ENCODE data around the gene LCN6. TPM values are rescaled to one million over a fixed set of nuclear protein-coding genes. Genes with fewer than 3 reads are reported as not detected.

LCN6 gene
- polyA plus RNA-seq, 1 donor (not counting 4 experiments of a cell fraction or from before 2014, with no cell fraction given): not detected

DNA sequence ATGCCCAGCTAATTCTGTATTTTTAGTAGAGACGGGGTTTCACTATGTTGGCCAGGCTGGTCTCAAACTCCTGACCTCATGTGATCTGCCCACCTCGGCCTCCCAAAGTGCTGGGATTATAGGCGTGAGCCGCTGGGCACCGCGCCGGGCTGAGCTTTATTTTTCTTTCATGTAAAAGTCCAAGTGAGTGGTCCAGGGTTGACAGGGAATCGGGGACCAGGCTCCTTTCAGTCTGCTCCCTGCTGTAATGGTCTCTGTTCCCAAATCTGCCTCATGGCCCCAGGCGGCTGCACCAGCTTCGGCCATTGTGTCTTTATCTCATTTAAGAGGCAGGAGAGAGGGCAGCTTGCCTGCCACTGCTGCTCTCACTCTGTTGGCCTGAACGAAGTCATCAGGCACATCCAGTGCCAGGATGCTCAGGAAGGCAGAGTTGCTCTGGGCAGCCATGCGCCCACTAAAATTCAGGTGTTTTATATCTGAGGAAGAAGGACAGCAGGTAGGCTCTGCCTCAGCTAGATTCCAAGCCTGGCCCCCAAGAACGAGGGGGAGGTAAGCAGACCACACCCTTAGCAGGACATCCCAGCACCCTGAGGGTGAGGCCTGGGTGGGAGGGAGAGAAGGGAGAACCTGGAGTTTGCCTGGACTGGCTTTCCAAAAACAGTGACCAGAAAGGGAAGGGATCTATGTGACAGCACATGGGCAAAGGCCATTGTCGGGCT, 46.1 kb upstream of the LCN6 start:
- Histone ChIP-seq H3K4me3 (ENCODE audit: control insufficient read depth in 2 of 3, extremely low read depth in 1 of 3, insufficient read depth in 2 of 3, low read depth in 1 of 3, low read length in 3 of 3) (no peak overlapping the region), H3K9me1 (ENCODE audit: control insufficient read depth, extremely low read depth, insufficient read depth, low read length) (no peaks in the 10 kb centered on the region), H3K27ac (ENCODE audit: control insufficient read depth, insufficient read depth, low read length) (no peak overlapping the region), H3K9me3 (ENCODE audit: control insufficient read depth, low read depth, low read length) (no peaks in the 10 kb centered on the region), H3K36me3 (ENCODE audit: control insufficient read depth in 2 of 2, extremely low read depth in 1 of 2, insufficient read depth in 2 of 2, low read length in 2 of 2) (peaks cover 8 to 17% of the 10 kb centered on the region in 2 experiments), H3K9ac (ENCODE audit: control insufficient read depth, extremely low read depth, insufficient read depth, low read length) (no peak overlapping the region), H3K4me2 (ENCODE audit: control insufficient read depth, extremely low read depth, insufficient read depth, low read depth, low read length) (no peak overlapping the region), H2AFZ (ENCODE audit: control insufficient read depth, low read length) (no peak overlapping the region), H3K79me2 (ENCODE audit: control insufficient read depth, insufficient read depth, low read length) (peaks cover 9% of the 10 kb centered on the region), H4K20me1 (ENCODE audit: control insufficient read depth, extremely low read depth, insufficient read depth, low read length) (peaks cover 17% of the 10 kb centered on the region), H3K4me1 (ENCODE audit: control insufficient read depth, extremely low read depth, insufficient read depth, low read length) (peaks cover 20% of the 10 kb centered on the region), H3K27me3 (ENCODE audit: control insufficient read depth, extremely low read depth, insufficient read depth, low read length) (peaks cover 25% of the 10 kb centered on the region)
- DNase-seq (ENCODE audit: low read depth, low spot score) (no peak), FAIRE-seq (no peak)
- dilution Hi-C loops (cut with MboI; ENCODE audit: extremely low pct_ligation_motif_present, low sequenced_read_pairs): no loop called here
- TF ChIP-seq EZH2 (IDR thresholded peaks at IDR 0.05; ENCODE audit: low read length): no peak
- TF ChIP-seq, protein P1, sequence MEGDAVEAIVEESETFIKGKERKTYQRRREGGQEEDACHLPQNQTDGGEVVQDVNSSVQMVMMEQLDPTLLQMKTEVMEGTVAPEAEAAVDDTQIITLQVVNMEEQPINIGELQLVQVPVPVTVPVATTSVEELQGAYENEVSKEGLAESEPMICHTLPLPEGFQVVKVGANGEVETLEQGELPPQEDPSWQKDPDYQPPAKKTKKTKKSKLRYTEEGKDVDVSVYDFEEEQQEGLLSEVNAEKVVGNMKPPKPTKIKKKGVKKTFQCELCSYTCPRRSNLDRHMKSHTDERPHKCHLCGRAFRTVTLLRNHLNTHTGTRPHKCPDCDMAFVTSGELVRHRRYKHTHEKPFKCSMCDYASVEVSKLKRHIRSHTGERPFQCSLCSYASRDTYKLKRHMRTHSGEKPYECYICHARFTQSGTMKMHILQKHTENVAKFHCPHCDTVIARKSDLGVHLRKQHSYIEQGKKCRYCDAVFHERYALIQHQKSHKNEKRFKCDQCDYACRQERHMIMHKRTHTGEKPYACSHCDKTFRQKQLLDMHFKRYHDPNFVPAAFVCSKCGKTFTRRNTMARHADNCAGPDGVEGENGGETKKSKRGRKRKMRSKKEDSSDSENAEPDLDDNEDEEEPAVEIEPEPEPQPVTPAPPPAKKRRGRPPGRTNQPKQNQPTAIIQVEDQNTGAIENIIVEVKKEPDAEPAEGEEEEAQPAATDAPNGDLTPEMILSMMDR (optimal IDR thresholded peaks at IDR 0.05 in 1 of 3, IDR thresholded peaks at IDR 0.05 in 1 of 3, conservative IDR thresholded peaks at IDR 0.05 in 1 of 3; ENCODE audit: extremely low read depth in 1 of 3, insufficient read depth in 2 of 3, low read length in 3 of 3): no peak

DNA sequence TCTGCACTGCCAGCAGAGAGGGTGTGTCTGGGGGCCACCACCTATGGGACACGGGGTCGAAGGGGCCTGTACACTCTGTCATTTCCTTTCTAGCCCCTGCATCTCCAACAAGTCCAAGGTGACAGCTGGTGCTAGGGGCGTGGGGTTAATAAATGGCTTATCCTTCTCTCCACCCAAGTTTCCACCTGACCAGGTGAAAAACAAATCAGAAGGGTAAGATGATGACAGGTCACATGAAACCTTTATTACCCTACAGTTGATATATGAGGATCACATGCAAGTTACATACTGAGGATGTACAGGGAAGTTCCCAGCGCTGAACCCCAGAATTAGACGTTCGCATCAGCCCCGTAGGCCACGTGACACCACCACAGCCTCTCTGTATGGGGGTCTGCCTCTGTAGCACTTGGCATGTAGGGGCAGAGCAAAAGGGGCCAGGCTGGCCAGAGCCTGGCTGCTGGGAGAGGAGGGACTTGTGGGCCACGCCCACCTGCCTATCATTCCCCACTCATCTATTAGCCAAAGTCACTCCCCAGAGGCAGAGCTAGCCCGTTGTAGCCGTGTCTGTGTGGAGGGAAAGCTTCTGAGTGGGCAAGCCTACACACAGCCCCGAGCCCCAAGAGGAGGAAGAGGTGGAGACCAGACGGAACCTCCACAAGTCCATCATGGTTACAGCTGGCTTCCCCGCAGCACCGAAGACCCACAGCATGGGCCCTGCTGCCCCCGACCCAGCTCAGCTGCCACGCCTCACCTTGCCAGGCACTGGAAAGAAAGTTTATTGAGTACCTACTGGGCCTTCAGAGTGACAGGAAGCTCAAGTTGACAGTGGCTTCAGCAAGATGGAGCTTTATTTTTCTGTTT, 45.0 kb upstream of the LCN6 start:
- H3K9ac ChIP-seq (ENCODE audit: control insufficient read depth, extremely low read depth, insufficient read depth, low read length): no peak overlapping the region
- H3K27ac ChIP-seq (ENCODE audit: control insufficient read depth, insufficient read depth, low read length): no peak overlapping the region
- peaks cover 14% of the 10 kb centered on the region for H3K4me1 ChIP-seq (ENCODE audit: control insufficient read depth, extremely low read depth, insufficient read depth, low read length)
- H3K9me1 ChIP-seq (ENCODE audit: control insufficient read depth, extremely low read depth, insufficient read depth, low read length): no peaks in the 10 kb centered on the region
- no peak overlapping the region for H3K4me3 ChIP-seq (ENCODE audit: control insufficient read depth in 2 of 3, extremely low read depth in 1 of 3, insufficient read depth in 2 of 3, low read depth in 1 of 3, low read length in 3 of 3)
- H4K20me1 ChIP-seq (ENCODE audit: control insufficient read depth, extremely low read depth, insufficient read depth, low read length): peaks cover 17% of the 10 kb centered on the region
- no peaks in the 10 kb centered on the region for H3K9me3 ChIP-seq (ENCODE audit: control insufficient read depth, low read depth, low read length)
- DNase-seq (ENCODE audit: low read depth, low spot score) (no peak), FAIRE-seq (no peak)
- TF ChIP-seq, protein P1 (optimal IDR thresholded peaks at IDR 0.05 in 1 of 3, IDR thresholded peaks at IDR 0.05 in 1 of 3, conservative IDR thresholded peaks at IDR 0.05 in 1 of 3; ENCODE audit: extremely low read depth in 1 of 3, insufficient read depth in 2 of 3, low read length in 3 of 3): no peak
- TF ChIP-seq EZH2 (IDR thresholded peaks at IDR 0.05; ENCODE audit: low read length): no peak
- no peak overlapping the region for H2AFZ ChIP-seq (ENCODE audit: control insufficient read depth, low read length)
- dilution Hi-C loops (cut with MboI; ENCODE audit: extremely low pct_ligation_motif_present, low sequenced_read_pairs): no loop called here
- no peak overlapping the region for H3K4me2 ChIP-seq (ENCODE audit: control insufficient read depth, extremely low read depth, insufficient read depth, low read depth, low read length)
- H3K36me3 ChIP-seq (ENCODE audit: control insufficient read depth in 2 of 2, extremely low read depth in 1 of 2, insufficient read depth in 2 of 2, low read length in 2 of 2): peaks cover 8 to 17% of the 10 kb centered on the region in 2 experiments
- peaks cover 9% of the 10 kb centered on the region for H3K79me2 ChIP-seq (ENCODE audit: control insufficient read depth, insufficient read depth, low read length)
- peaks cover 14% of the 10 kb centered on the region for H3K27me3 ChIP-seq (ENCODE audit: control insufficient read depth, extremely low read depth, insufficient read depth, low read length)
